HEK293 (cell line): ENCODE measurements around the gene MEGF10.

Experiments
- CTCF ChIP-seq: fragments of 450-650 bp; formaldehyde crosslinking; IDR thresholded peaks from 2 replicates; pipeline ENCODE4 v1.5.1; 2016; ENCODE audit warnings: missing biosample characterization, missing genetic modification characterization
- EGR2 ChIP-seq: fragments of 450-650 bp; formaldehyde crosslinking; IDR thresholded peaks from 2 replicates; pipeline ENCODE4 v1.5.1; 2016; ENCODE audit warnings: low read depth, missing biosample characterization, missing genetic modification characterization
- GLIS2 ChIP-seq: fragments of 450-650 bp; formaldehyde crosslinking; IDR thresholded peaks from 2 replicates; pipeline ENCODE4 v1.5.1; 2016; ENCODE audit warnings: missing biosample characterization, missing genetic modification characterization
- MYNN ChIP-seq: fragments of 450-650 bp; formaldehyde crosslinking; IDR thresholded peaks from 2 replicates; pipeline ENCODE4 v1.5.1; 2016; ENCODE audit warnings: missing biosample characterization, missing genetic modification characterization, borderline replicate concordance
- PRDM1 ChIP-seq: fragments of 450-650 bp; formaldehyde crosslinking; IDR thresholded peaks from 2 replicates; pipeline ENCODE4; 2016; ENCODE audit warnings: missing biosample characterization, missing genetic modification characterization
- SALL2 ChIP-seq: fragments of 450-650 bp; formaldehyde crosslinking; IDR thresholded peaks from 2 replicates; pipeline ENCODE4 v1.5.0; 2017; ENCODE audit warnings: missing biosample characterization, mild to moderate bottlenecking, missing genetic modification characterization, borderline replicate concordance
- SCRT2 ChIP-seq: fragments of 450-650 bp; formaldehyde crosslinking; IDR thresholded peaks from 2 replicates; pipeline ENCODE4 v1.5.1; 2016; ENCODE audit warnings: missing biosample characterization, missing genetic modification characterization
- SP3 ChIP-seq: fragments of 450-650 bp; formaldehyde crosslinking; IDR thresholded peaks from 2 replicates; pipeline ENCODE4 v1.5.1; 2016; ENCODE audit warnings: missing biosample characterization, missing genetic modification characterization
- TCF7L2 ChIP-seq: IDR thresholded peaks from 2 replicates; pipeline ENCODE4 v1.6.1; 2011; ENCODE audit warnings: low read depth, mild to moderate bottlenecking, inconsistent platforms, low read length, moderate library complexity, borderline replicate concordance
- TSHZ1 ChIP-seq: fragments of 450-650 bp; formaldehyde crosslinking; IDR thresholded peaks from 2 replicates; pipeline ENCODE4 v1.5.1; 2016; ENCODE audit warnings: missing biosample characterization, missing genetic modification characterization, borderline replicate concordance
- ZBTB11 ChIP-seq: fragments of 450-650 bp; formaldehyde crosslinking; conservative IDR thresholded peaks from 2 replicates; pipeline ENCODE4 v1.5.1; 2016; ENCODE audit warnings: low read depth, missing biosample characterization, missing genetic modification characterization
- ZEB2 ChIP-seq: fragments of 450-650 bp; formaldehyde crosslinking; IDR thresholded peaks from 2 replicates; pipeline ENCODE4 v1.5.1; 2016; ENCODE audit warnings: missing biosample characterization, missing genetic modification characterization
- ZFP41 ChIP-seq: fragments of 450-650 bp; formaldehyde crosslinking; IDR thresholded peaks from 2 replicates; pipeline ENCODE4 v1.5.1; 2016; ENCODE audit warnings: missing biosample characterization, missing genetic modification characterization, borderline replicate concordance
- ZFP69B ChIP-seq: fragments of 450-650 bp; formaldehyde crosslinking; IDR thresholded peaks from 2 replicates; pipeline ENCODE4 v1.5.1; 2016; ENCODE audit warnings: missing biosample characterization, missing genetic modification characterization
- ZNF132 ChIP-seq: fragments of 450-650 bp; formaldehyde crosslinking; IDR thresholded peaks from 2 replicates; pipeline ENCODE4 v1.5.1; 2017; ENCODE audit warnings: missing biosample characterization, missing genetic modification characterization, borderline replicate concordance
- ZNF175 ChIP-seq: fragments of 450-650 bp; formaldehyde crosslinking; IDR thresholded peaks from 2 replicates; pipeline ENCODE4 v1.5.1; 2016; ENCODE audit warnings: missing biosample characterization, missing genetic modification characterization
- ZNF223 ChIP-seq: fragments of 450-650 bp; formaldehyde crosslinking; IDR thresholded peaks from 2 replicates; pipeline ENCODE4 v1.5.1; 2016; ENCODE audit warnings: missing biosample characterization, missing genetic modification characterization
- ZNF354C ChIP-seq: fragments of 450-650 bp; formaldehyde crosslinking; IDR thresholded peaks from 2 replicates; pipeline ENCODE4 v1.5.1; 2016; ENCODE audit warnings: missing biosample characterization, missing genetic modification characterization, low read depth, borderline replicate concordance
- ZNF394 ChIP-seq: fragments of 450-650 bp; formaldehyde crosslinking; IDR thresholded peaks from 2 replicates; pipeline ENCODE4 v1.5.1; 2016; ENCODE audit warnings: missing biosample characterization, missing genetic modification characterization, mild to moderate bottlenecking, moderate library complexity, borderline replicate concordance
- ZNF416 ChIP-seq: fragments of 450-650 bp; formaldehyde crosslinking; IDR thresholded peaks from 2 replicates; pipeline ENCODE4 v1.5.1; 2016; ENCODE audit warnings: missing biosample characterization, missing genetic modification characterization
- ZNF423 ChIP-seq: fragments of 450-650 bp; formaldehyde crosslinking; IDR thresholded peaks from 2 replicates; pipeline ENCODE4 v1.5.1; 2016; ENCODE audit warnings: missing biosample characterization, missing genetic modification characterization
- ZNF571 ChIP-seq: fragments of 450-650 bp; formaldehyde crosslinking; IDR thresholded peaks from 2 replicates; pipeline ENCODE4 v1.5.0; 2017; ENCODE audit warnings: missing biosample characterization, missing genetic modification characterization
- ZNF596 ChIP-seq: fragments of 450-650 bp; IDR thresholded peaks from 2 replicates; pipeline ENCODE4 v1.5.0; 2018; ENCODE audit warnings: missing biosample characterization, mild to moderate bottlenecking, missing genetic modification characterization, moderate library complexity
- ZNF600 ChIP-seq: fragments of 450-650 bp; formaldehyde crosslinking; IDR thresholded peaks from 2 replicates; pipeline ENCODE4 v1.5.1; 2016; ENCODE audit warnings: missing biosample characterization, missing genetic modification characterization
- ZNF624 ChIP-seq: fragments of 450-650 bp; formaldehyde crosslinking; IDR thresholded peaks from 2 replicates; pipeline ENCODE4 v1.5.1; 2017; ENCODE audit warnings: missing biosample characterization, missing genetic modification characterization
- ZNF639 ChIP-seq: fragments of 450-650 bp; formaldehyde crosslinking; IDR thresholded peaks from 2 replicates; pipeline ENCODE4 v1.5.1; 2016; ENCODE audit warnings: missing biosample characterization, missing genetic modification characterization
- ZSCAN18 ChIP-seq: fragments of 450-650 bp; formaldehyde crosslinking; IDR thresholded peaks from 2 replicates; pipeline ENCODE4 v1.5.1; 2016; ENCODE audit warnings: missing biosample characterization, missing genetic modification characterization

The MEGF10 gene

GRCh38 chr5:127290019-127290945, at the start of gene MEGF10 (continued):
- peak; percentile 28; the same call in 1 of the 2 replicates for TF ChIP-seq SP3 (tag by site-specific recombination)
- no peak for TF ChIP-seq ZNF175
- TF ChIP-seq ZNF354C (tag by site-specific recombination): no peak
- TF ChIP-seq ZNF596 (tag by site-specific recombination): no peak
- peak; percentile 74 for TF ChIP-seq ZBTB11 (tag by site-specific recombination)
- no peak for TF ChIP-seq ZNF223 (tag by site-specific recombination)
- TF ChIP-seq ZSCAN18: no peak
- TF ChIP-seq PRDM1 (tag by site-specific recombination): no peak
- TF ChIP-seq ZNF600: peak; percentile 31; the same call in 1 of the 2 replicates
- TF ChIP-seq ZNF624: no peak
- no peak for TF ChIP-seq MYNN (tag by site-specific recombination)
- no peak for TF ChIP-seq ZNF132 (tag by site-specific recombination)
- TF ChIP-seq ZFP69B: peak; percentile 85
- peak; percentile 57; the same call in 1 of the 2 replicates for TF ChIP-seq ZNF394
- no peak for TF ChIP-seq ZNF416 (tag by site-specific recombination)
- peak; percentile 97 for TF ChIP-seq GLIS2 (tag by site-specific recombination)
- no peak; the same call in 1 of the 2 replicates for TF ChIP-seq ZEB2
- peak; percentile 82 for TF ChIP-seq SCRT2
- no peak for TF ChIP-seq ZFP41
- TF ChIP-seq EGR2 (tag by site-specific recombination): no peak
- TF ChIP-seq ZNF571 (tag by site-specific recombination): no peak
- TF ChIP-seq TSHZ1 (tag by site-specific recombination): no peak
- no peak for TF ChIP-seq ZNF639
- peak; percentile 53; the same call in 1 of the 2 replicates for TF ChIP-seq ZNF423 (tag by site-specific recombination)
- TF ChIP-seq CTCF (tag by site-specific recombination): peak; percentile 78
- no peak for TF ChIP-seq TCF7L2
- no peak for TF ChIP-seq SALL2 (tag by site-specific recombination)
